Hepatocyte (in vitro differentiated cells): ENCODE results near the gene ZNF385D. TPM values are rescaled to one million over a fixed set of nuclear protein-coding genes. Genes with fewer than 3 reads are reported as not detected.
A peak's percentile ranks its signal among the peaks of the same experiment; 100 is the strongest.
"Not testable (repeated sequence)": the region's sequence is repeated elsewhere in the genome, so short reads cannot be mapped to it uniquely, and the experiment has no call there.

Source experiments
- DNase-seq: peaks from one replicate; pipeline ENCODE4 v3.0.0-alpha.2; 2016; ENCODE audit warnings: low spot score
- H2AFZ ChIP-seq: fragments of 200-600 bp; sonication (generic); 2 replicates; pipeline ENCODE4 v1.6.0; 2016; ENCODE audit warnings: antibody characterized with exemption, mild to moderate bottlenecking
- H3K27ac ChIP-seq: fragments of 200-600 bp; sonication (generic); 2 replicates; pipeline ENCODE4 v1.5.1; 2016; ENCODE audit warnings: mild to moderate bottlenecking
- H3K27me3 ChIP-seq: fragments of 200-600 bp; sonication (generic); 2 replicates; pipeline ENCODE4 v1.6.1; 2016
- H3K36me3 ChIP-seq: fragments of 200-600 bp; sonication (generic); replicated peaks from 2 replicates; pipeline ENCODE4 v1.5.1; 2016; ENCODE audit warnings: low read depth; ENCODE audit not compliant: insufficient read depth
- H3K4me1 ChIP-seq: fragments of 200-600 bp; sonication (generic); 2 replicates; pipeline ENCODE4 v1.5.1; 2016; ENCODE audit warnings: mild to moderate bottlenecking, moderate library complexity; ENCODE audit not compliant: insufficient read depth
- H3K4me2 ChIP-seq: fragments of 200-600 bp; sonication (generic); 2 replicates; pipeline ENCODE4 v1.6.0; 2016
- H3K4me3 ChIP-seq: fragments of 200-600 bp; sonication (generic); 2 replicates; pipeline ENCODE4 v1.5.1; 2016; ENCODE audit warnings: mild to moderate bottlenecking
- H3K79me2 ChIP-seq: fragments of 200-600 bp; sonication (generic); 2 replicates; pipeline ENCODE4 v1.6.0; 2017; ENCODE audit warnings: mild to moderate bottlenecking
- H3K9me2 ChIP-seq: fragments of 200-600 bp; sonication (generic); replicated peaks from 2 replicates; pipeline ENCODE4 v1.6.0; 2017; ENCODE audit warnings: mild to moderate bottlenecking; ENCODE audit not compliant: insufficient read depth
- H3K9me3 ChIP-seq: fragments of 200-600 bp; sonication (generic); 2 replicates; pipeline ENCODE4 v1.5.1; 2016; ENCODE audit warnings: low read depth, mild to moderate bottlenecking
- H4K20me1 ChIP-seq: fragments of 200-600 bp; sonication (generic); 2 replicates; pipeline ENCODE4 v1.6.0; 2016; ENCODE audit warnings: mild to moderate bottlenecking; ENCODE audit not compliant: insufficient read depth, poor library complexity, severe bottlenecking
- CTCF ChIP-seq: fragments of 200-600 bp; sonication (generic); IDR thresholded peaks from 2 replicates; pipeline ENCODE4 v1.5.1; 2016; ENCODE audit warnings: antibody characterized with exemption, mild to moderate bottlenecking; ENCODE audit not compliant: poor library complexity
- EZH2 ChIP-seq: fragments of 200-600 bp; sonication (generic); IDR thresholded peaks from 2 replicates; pipeline ENCODE4 v1.6.1; 2016; ENCODE audit warnings: antibody characterized with exemption, mild to moderate bottlenecking, borderline replicate concordance
- EZH2phosphoT487 ChIP-seq: fragments of 200-600 bp; sonication (generic); IDR thresholded peaks from one replicate; pipeline ENCODE4 v1.6.1; 2018; ENCODE audit warnings: antibody characterized with exemption, mild to moderate bottlenecking, low read depth, moderate library complexity; ENCODE audit not compliant: unreplicated experiment, severe bottlenecking
- WGBS: methylation state at CpG from one replicate; pipeline ENCODE4 v1.1.6; 2016; ENCODE audit warnings: low lambda C conversion rate; ENCODE audit errors: missing lambda C conversion rate; 5-methylcytosine and 5-hydroxymethylcytosine counted together
- polyA plus RNA-seq: library from polyadenylated mRNA; unstranded; fragments of >200 nt; fragmentation: Nextera tagmentation; extraction: Ambion mirVana; gene quantifications from 2 replicates; pipeline ENCODE4 v1.2.1, GENCODE V29; 2016
- total RNA-seq: library from RNA; depleted of rRNA; stranded (reverse); fragments of >200 nt; gene quantifications from 2 replicates; pipeline ENCODE4 v1.2.3, GENCODE V29; 2014

The ZNF385D gene
- total and polyA plus RNA-seq, 2 experiments from 2014 or later, result 4.9 to 7.4 TPM

- DNase-seq, result peak; percentile 32
- Histone ChIP-seq H3K9me3 (no peaks in the 10 kb centered on the region), H3K4me2 (no peak overlapping the region), H3K27me3 (no peaks in the 10 kb centered on the region), H3K9me2 (no peaks in the 10 kb centered on the region), H3K36me3 (no peaks in the 10 kb centered on the region), H3K4me3 (no peak overlapping the region), H4K20me1 (no peaks in the 10 kb centered on the region), H3K79me2 (no peaks in the 10 kb centered on the region), H3K4me1 (no peaks in the 10 kb centered on the region), H3K27ac (no peak overlapping the region), H2AFZ (no peak overlapping the region)
- TF ChIP-seq EZH2 (no peak), CTCF (no peak), EZH2phosphoT487 (no peak)
- WGBS, result 17% methylated on average over 3 of the region's 3 CpGs
These were observed 360.9 kb downstream of the ZNF385D start for GRCh38 chr3:21390136-21390535.

- not testable (repeated sequence) for H3K27ac ChIP-seq, H4K20me1 ChIP-seq, H2AFZ ChIP-seq, H3K79me2 ChIP-seq, H3K27me3 ChIP-seq, DNase-seq, H3K9me2 ChIP-seq, H3K36me3 ChIP-seq, H3K4me2 ChIP-seq, H3K4me1 ChIP-seq, H3K9me3 ChIP-seq, H3K4me3 ChIP-seq
- WGBS, result 89% methylated on average over 29 of the region's 30 CpGs
These were observed 363.7 kb downstream of the ZNF385D start for GRCh38 chr3:21387142-21387826.

GRCh38 chr3:21378036-21378435 lies 373.0 kb downstream of the ZNF385D start:
- not testable (repeated sequence) for H3K27ac ChIP-seq, DNase-seq, H3K27me3 ChIP-seq, H3K36me3 ChIP-seq, H3K79me2 ChIP-seq, H4K20me1 ChIP-seq, H3K4me2 ChIP-seq, H3K4me3 ChIP-seq, H3K4me1 ChIP-seq, H3K9me3 ChIP-seq, H3K9me2 ChIP-seq, H2AFZ ChIP-seq
- 81% methylated on average over 5 of the region's 5 CpGs for WGBS

GRCh38 chr3:21377071-21377769 lies 373.8 kb downstream of the ZNF385D start:
- no peak for TF ChIP-seq EZH2phosphoT487
- no peak for TF ChIP-seq CTCF
- TF ChIP-seq EZH2, result no peak
- no peak for DNase-seq
- Histone ChIP-seq H3K36me3 (no peaks in the 10 kb centered on the region), H3K4me3 (no peak overlapping the region), H4K20me1 (no peaks in the 10 kb centered on the region), H3K9me2 (no peaks in the 10 kb centered on the region), H3K9me3 (no peaks in the 10 kb centered on the region), H3K4me1 (no peaks in the 10 kb centered on the region), H3K27ac (no peak overlapping the region), H3K4me2 (no peak overlapping the region), H3K27me3 (no peaks in the 10 kb centered on the region), H2AFZ (no peak overlapping the region), H3K79me2 (no peaks in the 10 kb centered on the region)
